ENCODE data around the gene HERC6.
A peak's percentile ranks its signal among the peaks of the same experiment; 100 is the strongest.

DNA sequence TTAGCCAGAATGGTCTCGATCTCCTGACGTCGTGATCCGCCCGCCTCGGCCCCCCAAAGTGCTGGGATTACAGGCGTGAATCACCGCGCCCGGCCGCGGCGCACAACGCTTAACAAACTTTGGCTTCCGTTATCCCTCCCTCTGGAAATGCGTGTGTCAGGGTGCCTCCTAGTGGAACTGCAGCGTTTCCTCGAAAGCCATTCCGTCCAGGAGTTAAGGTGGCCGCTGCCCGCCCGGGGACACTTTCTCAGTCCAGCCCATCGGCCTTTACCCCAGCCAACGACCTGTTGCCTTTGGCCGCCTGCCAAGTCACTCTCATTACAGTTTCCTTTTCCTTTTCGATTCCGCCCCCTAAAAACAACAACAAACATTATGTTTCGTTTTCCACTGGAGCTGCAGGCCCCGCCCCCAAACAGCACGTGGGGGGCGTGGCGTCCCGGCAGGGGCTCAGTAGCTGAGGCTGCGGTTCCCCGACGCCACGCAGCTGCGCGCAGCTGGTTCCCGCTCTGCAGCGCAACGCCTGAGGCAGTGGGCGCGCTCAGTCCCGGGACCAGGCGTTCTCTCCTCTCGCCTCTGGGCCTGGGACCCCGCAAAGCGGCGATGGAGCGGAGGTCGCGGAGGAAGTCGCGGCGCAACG, 78.1 kb downstream of the HERC6 start, which contains the start of gene HERC5:
- TF ChIP-seq CTCF (conservative IDR thresholded peaks at IDR 0.05) (peak; percentile 65), EZH2 (IDR thresholded peaks at IDR 0.05; ENCODE audit: low read depth) (no peak)
